ENCODE results near the gene ARHGAP40. TPM values are rescaled to one million over a fixed set of nuclear protein-coding genes. Genes with fewer than 3 reads are reported as not detected.

ARHGAP40 gene
- total RNA-seq, 1 donor from 2014 or later, result not detected

DNA sequence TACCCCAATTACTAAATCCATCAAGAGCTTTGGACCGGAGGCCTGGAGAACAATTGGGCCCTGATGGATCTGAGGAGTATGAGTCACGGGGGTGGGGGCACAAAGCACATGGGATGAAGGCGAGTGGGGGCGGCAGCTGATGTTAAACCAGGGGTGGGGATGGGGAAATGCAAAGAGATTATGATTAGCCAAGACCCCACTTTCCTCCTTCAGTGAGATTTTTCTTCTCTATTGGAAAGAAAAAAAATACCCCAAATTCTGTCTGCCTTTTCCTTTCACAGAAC, 57.9 kb downstream of the ARHGAP40 start:
- intact Hi-C loops (cut with micrococcal nuclease), result no loop called here
- Mint-ChIP-seq H3K36me3 (ENCODE audit: low read depth) (no peaks in the 10 kb centered on the region), H3K4me3 (no peak overlapping the region), H3K27ac (no peak overlapping the region), H3K9me3 (no peaks in the 10 kb centered on the region), H3K27me3 (peaks cover 22% of the 10 kb centered on the region), H3K4me1 (no peaks in the 10 kb centered on the region)
- no peak for DNase-seq

DNA sequence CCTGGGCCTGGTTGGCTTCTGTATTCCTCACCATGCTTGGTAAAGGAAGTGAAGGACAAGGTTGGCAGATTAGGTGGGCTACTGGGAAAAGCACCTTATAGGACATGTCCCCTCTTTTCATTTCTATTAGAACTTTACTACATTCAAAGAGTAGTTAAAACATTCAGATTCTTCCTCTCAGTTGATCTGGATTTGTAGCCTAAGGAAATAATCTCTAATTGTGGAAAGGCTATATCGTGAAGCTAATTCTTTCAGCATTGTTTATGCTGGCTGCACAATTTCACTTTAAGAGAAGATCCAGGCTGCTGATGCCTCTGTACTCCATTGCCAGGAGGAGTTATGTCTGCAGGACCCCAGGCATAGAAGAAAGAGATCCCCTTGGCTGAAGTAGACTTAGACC, 58.8 kb downstream of the ARHGAP40 start:
- no peaks in the 10 kb centered on the region for H3K4me1 Mint-ChIP-seq

DNA sequence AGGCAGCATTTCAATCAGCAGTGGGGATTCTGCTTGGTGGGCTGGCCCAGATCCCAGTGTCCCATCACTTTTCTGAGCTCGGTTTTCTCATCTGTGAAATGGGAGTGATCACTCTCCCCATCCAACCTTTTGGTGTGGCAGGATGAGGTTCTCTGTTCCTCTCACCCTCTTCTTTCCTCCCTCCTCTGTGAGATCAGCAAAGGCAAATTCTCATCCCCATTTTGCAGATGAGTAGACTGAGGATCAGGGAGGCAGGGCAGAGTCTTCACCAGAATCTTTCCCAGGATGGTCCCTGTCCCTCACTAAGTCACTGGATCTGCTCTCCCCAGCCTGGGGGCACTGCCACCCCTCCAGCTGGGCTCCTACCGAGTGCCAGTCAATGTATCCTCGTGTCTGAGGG, 62.1 kb downstream of the ARHGAP40 start:
- H3K9me3 Mint-ChIP-seq, result no peaks in the 10 kb centered on the region

More for the DNA sequence above, 58.8 kb downstream of the ARHGAP40 start:
- Mint-ChIP-seq H3K27me3 (peaks cover 21% of the 10 kb centered on the region), H3K4me3 (no peak overlapping the region), H3K9me3 (no peaks in the 10 kb centered on the region), H3K36me3 (ENCODE audit: low read depth) (no peaks in the 10 kb centered on the region), H3K27ac (no peak overlapping the region)
- intact Hi-C loops (cut with micrococcal nuclease), result no loop called here
- DNase-seq, result no peak

DNA sequence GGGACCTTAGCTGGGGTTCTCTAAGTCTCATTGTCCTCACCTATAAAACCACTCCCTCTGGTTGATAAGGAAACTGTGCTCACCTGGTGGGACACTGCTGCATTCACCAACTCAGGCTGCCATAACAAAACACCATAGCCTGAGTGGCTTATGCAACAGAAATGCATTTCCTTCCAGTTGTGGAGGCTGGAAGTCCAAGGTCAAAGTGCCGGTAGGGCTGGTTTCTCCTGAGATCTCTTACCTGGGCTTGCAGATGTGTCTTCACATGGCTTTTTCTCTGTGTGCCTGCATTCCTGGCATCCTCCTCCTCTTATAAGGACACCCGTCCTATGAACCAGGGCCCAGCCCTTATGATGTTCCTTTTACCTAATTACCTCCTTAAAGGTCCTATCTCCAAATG, 62.7 kb downstream of the ARHGAP40 start:
- no peaks in the 10 kb centered on the region for H3K36me3 Mint-ChIP-seq (ENCODE audit: low read depth)
- H3K27me3 Mint-ChIP-seq, result peaks cover 21% of the 10 kb centered on the region

More for the DNA sequence above, 62.1 kb downstream of the ARHGAP40 start:
- peaks cover 20% of the 10 kb centered on the region for H3K27me3 Mint-ChIP-seq
- H3K27ac Mint-ChIP-seq, result no peak overlapping the region
- DNase-seq, result no peak
- intact Hi-C loops (cut with micrococcal nuclease), result no loop called here
- no peaks in the 10 kb centered on the region for H3K36me3 Mint-ChIP-seq (ENCODE audit: low read depth)
- H3K4me3 Mint-ChIP-seq, result no peak overlapping the region
- no peaks in the 10 kb centered on the region for H3K4me1 Mint-ChIP-seq

DNA sequence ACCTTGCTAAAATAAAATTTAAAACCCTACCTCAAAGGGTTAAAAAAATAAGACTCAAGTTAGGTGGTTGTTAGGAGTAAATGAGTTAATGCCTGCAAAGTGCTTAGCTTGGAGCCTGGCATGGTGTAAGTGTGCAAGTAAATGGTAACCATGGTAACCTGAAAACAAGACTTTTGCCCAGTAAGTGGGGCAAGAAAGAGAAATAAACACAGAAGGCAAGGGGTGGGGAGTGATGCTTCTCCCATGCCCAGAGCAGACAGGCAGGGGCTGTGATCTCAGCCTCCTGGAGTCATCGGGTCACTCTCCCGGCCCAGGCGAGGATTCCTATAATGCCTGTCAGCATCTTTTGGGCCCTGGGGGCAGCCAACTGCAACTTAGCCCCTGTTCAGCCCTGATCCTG, 63.5 kb downstream of the ARHGAP40 start:
- H3K36me3 Mint-ChIP-seq (ENCODE audit: low read depth), result no peaks in the 10 kb centered on the region
- no peaks in the 10 kb centered on the region for H3K4me1 Mint-ChIP-seq
- H3K27ac Mint-ChIP-seq, result no peak overlapping the region
- peaks cover 26% of the 10 kb centered on the region for H3K27me3 Mint-ChIP-seq
- DNase-seq, result no peak
- H3K4me3 Mint-ChIP-seq, result no peak overlapping the region
- H3K9me3 Mint-ChIP-seq, result no peaks in the 10 kb centered on the region
- intact Hi-C loops (cut with micrococcal nuclease), result no loop called here

More for the DNA sequence above, 62.7 kb downstream of the ARHGAP40 start:
- Mint-ChIP-seq H3K4me1 (no peaks in the 10 kb centered on the region), H3K4me3 (no peak overlapping the region), H3K27ac (no peak overlapping the region), H3K9me3 (no peaks in the 10 kb centered on the region)
- DNase-seq, result no peak
- intact Hi-C loops (cut with micrococcal nuclease), result no loop called here

DNA sequence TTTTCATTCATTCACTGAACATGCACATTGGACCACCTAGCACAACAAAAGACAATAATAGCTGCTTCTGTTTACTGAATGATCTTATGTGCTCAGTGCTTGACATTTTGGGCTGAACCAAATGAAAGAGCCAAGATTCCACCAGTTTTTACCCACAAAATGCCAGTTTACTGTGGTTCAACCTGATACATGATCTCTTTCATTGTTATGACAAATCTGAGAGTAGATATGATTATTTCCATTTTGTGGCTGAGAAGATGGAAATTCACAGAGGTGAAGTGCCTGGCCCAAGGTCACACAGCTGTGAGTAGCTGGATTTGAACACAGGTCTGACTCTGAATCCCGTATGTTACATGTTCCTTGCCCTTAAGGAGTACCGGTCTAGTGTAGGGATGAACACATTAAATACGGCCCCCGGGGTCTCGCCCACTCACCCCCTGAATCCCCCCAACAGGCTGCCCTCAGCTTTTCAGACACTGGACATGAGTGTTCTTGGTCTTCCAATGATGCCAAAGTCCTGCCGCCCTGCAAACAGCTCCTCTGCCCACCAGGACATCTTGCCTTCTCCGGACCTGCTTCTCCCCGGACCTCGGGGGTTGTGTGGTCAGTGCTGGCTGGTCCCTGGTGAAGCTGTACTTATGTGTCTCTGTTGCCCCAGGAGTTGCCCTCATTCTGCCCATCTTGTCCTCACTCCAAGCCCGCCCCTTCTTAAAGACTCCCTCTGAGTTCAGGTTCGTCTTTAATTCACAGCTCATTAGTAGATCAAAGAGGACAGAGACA, 64.1 kb downstream of the ARHGAP40 start:
- H3K4me1 Mint-ChIP-seq, result no peaks in the 10 kb centered on the region
- DNase-seq, result no peak
- H3K27ac Mint-ChIP-seq, result no peak overlapping the region
- H3K36me3 Mint-ChIP-seq (ENCODE audit: low read depth), result no peaks in the 10 kb centered on the region
- intact Hi-C loops (cut with micrococcal nuclease), result no loop called here
- H3K9me3 Mint-ChIP-seq, result no peaks in the 10 kb centered on the region
- H3K27me3 Mint-ChIP-seq, result peaks cover 29% of the 10 kb centered on the region
- no peak overlapping the region for H3K4me3 Mint-ChIP-seq

DNA sequence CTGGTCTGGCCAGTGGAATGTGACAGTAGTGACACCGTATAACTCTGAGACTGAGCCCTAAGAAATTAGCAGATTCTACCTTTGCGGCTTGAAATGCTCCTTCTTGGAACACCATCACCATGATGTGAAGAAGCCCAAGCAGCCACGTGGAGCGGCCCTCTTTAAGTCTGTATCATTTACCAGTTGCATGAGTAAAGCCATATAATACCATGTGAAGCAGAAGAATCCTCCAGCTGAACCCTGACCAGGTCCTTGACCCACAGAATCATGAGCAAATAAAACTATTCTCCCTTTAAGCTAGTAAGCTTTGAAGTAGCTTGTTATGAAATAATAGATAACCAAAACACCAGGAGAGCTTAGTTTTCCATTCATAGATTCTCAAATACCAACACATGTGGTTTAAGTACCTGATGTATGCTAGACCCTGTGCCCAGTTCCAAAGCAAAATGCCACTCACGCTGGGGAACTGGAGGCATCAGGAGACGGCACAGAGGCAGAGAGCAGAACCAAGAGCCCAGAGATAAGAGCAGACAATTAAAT, 65.9 kb downstream of the ARHGAP40 start:
- no peak overlapping the region for H3K27ac Mint-ChIP-seq
- intact Hi-C loops (cut with micrococcal nuclease), result no loop called here
- no peak for DNase-seq
- peaks cover 39% of the 10 kb centered on the region for H3K27me3 Mint-ChIP-seq
- H3K9me3 Mint-ChIP-seq, result no peaks in the 10 kb centered on the region
- H3K4me1 Mint-ChIP-seq, result no peaks in the 10 kb centered on the region
- H3K4me3 Mint-ChIP-seq, result no peak overlapping the region
- H3K36me3 Mint-ChIP-seq (ENCODE audit: low read depth), result no peaks in the 10 kb centered on the region

DNA sequence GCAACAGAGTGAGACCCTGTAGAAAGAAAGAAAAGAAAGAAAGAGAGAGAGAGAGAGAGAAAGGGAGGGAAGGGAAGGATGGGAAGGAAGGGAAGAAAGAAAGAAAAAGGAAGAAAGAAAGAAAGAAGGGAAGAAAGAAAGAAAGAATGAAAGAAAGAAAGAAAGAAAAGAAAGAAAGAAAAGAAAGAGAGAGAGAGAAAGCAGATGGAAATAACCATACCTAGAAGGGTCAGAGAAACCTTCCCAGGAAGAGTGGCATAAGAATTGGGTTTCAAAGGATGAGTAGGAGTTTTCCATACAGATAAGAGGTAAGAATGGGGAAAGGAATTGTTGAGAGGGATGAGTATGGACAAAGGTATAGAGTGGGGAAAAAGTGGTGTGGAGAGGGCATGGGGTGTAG, 68.1 kb downstream of the ARHGAP40 start:
- intact Hi-C loops (cut with micrococcal nuclease), result no loop called here
- H3K36me3 Mint-ChIP-seq (ENCODE audit: low read depth), result no peaks in the 10 kb centered on the region
- H3K4me3 Mint-ChIP-seq, result no peak overlapping the region
- no peak for DNase-seq
- peaks cover 5% of the 10 kb centered on the region for H3K4me1 Mint-ChIP-seq
- no peaks in the 10 kb centered on the region for H3K9me3 Mint-ChIP-seq
- peaks cover 40% of the 10 kb centered on the region for H3K27me3 Mint-ChIP-seq
- no peak overlapping the region for H3K27ac Mint-ChIP-seq

DNA sequence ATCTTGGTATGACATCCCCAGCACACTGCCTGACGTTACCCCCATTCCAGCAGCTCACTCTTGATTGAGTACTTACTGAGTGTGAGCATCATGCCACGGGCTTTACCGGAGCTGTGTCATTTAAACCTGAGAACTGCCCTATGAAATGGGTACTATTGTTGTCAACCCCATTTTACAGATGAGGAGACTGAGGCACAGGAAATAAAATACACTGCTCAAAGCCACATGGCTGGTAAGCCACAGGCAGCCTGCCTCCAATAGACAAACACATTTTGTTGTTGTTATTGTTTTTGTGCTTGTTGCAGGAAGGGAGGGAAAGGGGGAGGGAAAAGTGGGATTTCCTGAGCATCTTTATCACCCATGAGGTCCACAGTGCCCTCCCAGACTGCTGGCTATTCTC, 69.2 kb downstream of the ARHGAP40 start:
- peaks cover 5% of the 10 kb centered on the region for H3K4me1 Mint-ChIP-seq
- H3K9me3 Mint-ChIP-seq, result no peaks in the 10 kb centered on the region
- no peak for DNase-seq
- no peak overlapping the region for H3K4me3 Mint-ChIP-seq
- peaks cover 49% of the 10 kb centered on the region for H3K27me3 Mint-ChIP-seq
- intact Hi-C loops (cut with micrococcal nuclease), result no loop called here
- no peaks in the 10 kb centered on the region for H3K36me3 Mint-ChIP-seq (ENCODE audit: low read depth)
- no peak overlapping the region for H3K27ac Mint-ChIP-seq

DNA sequence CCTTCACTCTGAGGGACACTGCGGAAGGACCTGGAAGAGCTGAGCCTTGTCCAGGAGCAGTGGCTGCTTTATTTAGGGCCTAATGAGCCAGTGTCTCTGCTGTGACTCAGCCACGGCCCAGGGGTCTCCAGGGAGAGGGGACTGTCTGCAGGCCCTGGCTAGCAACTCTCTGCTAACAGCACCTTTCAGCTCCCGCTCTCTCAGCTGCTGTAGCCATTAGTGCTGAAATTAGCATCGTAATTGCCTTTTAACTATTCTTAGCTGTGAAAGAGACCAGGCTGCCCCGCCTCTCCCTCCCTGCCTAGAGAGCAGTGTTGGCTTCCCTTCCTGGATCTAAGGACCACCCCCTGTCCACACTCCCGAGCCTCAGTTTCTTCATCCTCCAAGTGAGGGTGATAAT, 69.6 kb downstream of the ARHGAP40 start:
- Mint-ChIP-seq H3K27ac (no peak overlapping the region), H3K36me3 (ENCODE audit: low read depth) (no peaks in the 10 kb centered on the region), H3K9me3 (no peaks in the 10 kb centered on the region), H3K27me3 (peaks cover 46% of the 10 kb centered on the region), H3K4me3 (no peak overlapping the region), H3K4me1 (peaks cover 5% of the 10 kb centered on the region)
- no peak for DNase-seq
- intact Hi-C loops (cut with micrococcal nuclease), result no loop called here

DNA sequence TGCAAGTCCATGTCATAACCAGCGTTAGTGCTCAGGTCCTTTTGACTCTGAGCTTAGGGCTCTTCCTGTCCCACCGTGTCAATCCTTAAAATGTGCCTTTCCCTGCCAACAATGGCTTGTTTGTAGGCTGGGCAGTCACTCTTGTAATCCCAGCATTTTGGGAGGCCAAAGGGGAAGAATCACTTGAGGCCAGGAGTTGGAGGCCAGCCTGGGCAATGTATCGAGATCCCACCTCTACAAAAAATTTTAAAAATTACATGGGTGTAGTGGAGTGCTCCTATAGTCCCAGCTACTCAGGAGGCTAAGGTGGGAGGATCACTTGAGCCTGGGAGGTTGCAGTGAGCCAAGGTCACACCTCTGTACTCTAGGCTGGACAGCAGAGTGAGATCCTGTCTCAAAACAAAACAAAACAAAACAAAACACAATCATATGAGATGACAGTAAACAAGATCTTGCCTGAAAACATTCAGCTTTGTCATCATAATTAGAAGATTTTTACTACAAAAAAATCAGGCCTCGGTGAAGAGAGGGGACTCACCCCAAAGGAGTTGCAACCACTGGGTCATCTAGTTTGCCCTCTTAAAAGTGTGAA, 70.2 kb downstream of the ARHGAP40 start:
- H3K27me3 Mint-ChIP-seq, result peaks cover 46% of the 10 kb centered on the region
- no peak overlapping the region for H3K4me3 Mint-ChIP-seq
- H3K27ac Mint-ChIP-seq, result no peak overlapping the region
- peaks cover 5% of the 10 kb centered on the region for H3K4me1 Mint-ChIP-seq
- intact Hi-C loops (cut with micrococcal nuclease), result no loop called here
- no peaks in the 10 kb centered on the region for H3K36me3 Mint-ChIP-seq (ENCODE audit: low read depth)
- no peak for DNase-seq
- no peaks in the 10 kb centered on the region for H3K9me3 Mint-ChIP-seq

DNA sequence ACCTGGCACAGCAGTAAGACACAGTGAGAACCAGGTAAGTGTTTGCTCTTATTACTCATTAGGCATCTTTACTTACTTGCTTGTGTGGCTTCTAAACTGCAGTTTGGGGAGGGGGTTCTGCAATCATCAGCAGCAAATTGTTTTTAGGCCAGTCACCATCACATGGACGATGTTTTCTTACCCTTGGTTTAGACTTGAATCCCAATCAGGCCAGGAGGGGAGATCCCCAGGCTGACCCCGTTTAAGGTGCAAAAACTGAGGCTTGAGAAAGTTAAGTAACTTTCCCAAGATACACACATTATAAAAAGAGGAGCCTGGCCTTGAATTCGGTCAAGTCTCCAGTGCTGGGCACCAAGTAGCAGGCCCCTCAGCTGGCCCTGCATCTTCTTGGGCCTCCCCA, 70.9 kb downstream of the ARHGAP40 start:
- H3K4me3 Mint-ChIP-seq, result no peak overlapping the region
- H3K4me1 Mint-ChIP-seq, result peaks cover 5% of the 10 kb centered on the region
- H3K36me3 Mint-ChIP-seq (ENCODE audit: low read depth), result no peaks in the 10 kb centered on the region
- H3K27ac Mint-ChIP-seq, result no peak overlapping the region
- peaks cover 50% of the 10 kb centered on the region for H3K27me3 Mint-ChIP-seq
- DNase-seq, result no peak
- H3K9me3 Mint-ChIP-seq, result no peaks in the 10 kb centered on the region
- intact Hi-C loops (cut with micrococcal nuclease), result no loop called here

DNA sequence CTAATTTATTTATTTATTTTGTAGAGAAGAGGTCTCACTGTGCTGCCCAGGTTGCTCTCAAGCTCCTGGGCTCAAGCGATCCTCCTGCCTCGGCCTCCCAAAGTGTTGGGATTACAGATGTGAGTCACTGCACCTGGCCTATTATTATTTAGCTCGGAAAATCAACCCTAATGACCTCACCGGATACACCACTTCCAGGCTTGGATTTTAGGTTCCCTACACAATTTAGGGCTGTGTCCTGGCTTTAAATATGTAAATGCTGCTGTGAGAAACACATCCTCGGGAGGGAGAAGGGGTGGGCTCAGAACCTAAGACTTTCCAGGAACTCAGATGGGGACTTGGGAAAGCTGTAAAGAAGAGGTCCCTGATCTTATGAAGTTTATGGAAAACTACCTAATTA, 71.7 kb downstream of the ARHGAP40 start:
- peak overlapping the region; percentile 87 for H3K4me3 Mint-ChIP-seq
- H3K27ac Mint-ChIP-seq, result no peak overlapping the region
- DNase-seq, result no peak
- intact Hi-C loops (cut with micrococcal nuclease), result no loop called here
- peaks cover 45% of the 10 kb centered on the region for H3K27me3 Mint-ChIP-seq
- H3K36me3 Mint-ChIP-seq (ENCODE audit: low read depth), result no peaks in the 10 kb centered on the region
- no peaks in the 10 kb centered on the region for H3K9me3 Mint-ChIP-seq
- H3K4me1 Mint-ChIP-seq, result peaks cover 5% of the 10 kb centered on the region

DNA sequence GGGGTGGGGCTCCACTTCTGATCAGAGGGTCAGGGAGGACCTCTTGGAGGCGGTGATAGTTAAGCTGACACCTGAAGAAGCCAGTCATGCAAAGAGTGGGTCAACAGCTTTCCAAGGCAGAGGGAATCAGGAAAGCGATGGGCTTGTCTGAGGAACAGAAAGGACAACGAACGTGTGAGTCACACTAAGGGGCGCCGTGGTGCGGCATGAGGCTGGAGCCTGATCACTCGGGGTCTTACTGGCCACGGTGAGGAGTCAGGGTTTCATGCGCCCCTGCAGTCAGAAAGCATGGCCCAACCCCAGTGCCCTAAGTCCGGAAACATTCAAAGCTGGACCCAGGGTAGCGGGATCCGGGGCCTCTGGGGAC, 72.1 kb downstream of the ARHGAP40 start:
- DNase-seq, result no peak
- no peaks in the 10 kb centered on the region for H3K36me3 Mint-ChIP-seq (ENCODE audit: low read depth)
- intact Hi-C loops (cut with micrococcal nuclease), result loop anchor here (2.0 kb wide), 1 partner anchor 49 kb away; no protein-coding TSS in a partner anchor
- H3K9me3 Mint-ChIP-seq, result no peaks in the 10 kb centered on the region
- peak overlapping the region; percentile 87 for H3K4me3 Mint-ChIP-seq
- peaks cover 5% of the 10 kb centered on the region for H3K4me1 Mint-ChIP-seq
- H3K27me3 Mint-ChIP-seq, result peaks cover 44% of the 10 kb centered on the region
- peak overlapping the region; percentile 79 for H3K27ac Mint-ChIP-seq
